ENCODE measurements around the gene PCLO. TPM values are rescaled to one million over a fixed set of nuclear protein-coding genes. Genes with fewer than 3 reads are reported as not detected.
"Not testable (repeated sequence)": the region's sequence is repeated elsewhere in the genome, so short reads cannot be mapped to it uniquely, and the experiment has no call there.

The PCLO gene
- total RNA-seq, 3 donors from 2014 or later: 5.3 to 20.9 (median 5.9) TPM

DNA sequence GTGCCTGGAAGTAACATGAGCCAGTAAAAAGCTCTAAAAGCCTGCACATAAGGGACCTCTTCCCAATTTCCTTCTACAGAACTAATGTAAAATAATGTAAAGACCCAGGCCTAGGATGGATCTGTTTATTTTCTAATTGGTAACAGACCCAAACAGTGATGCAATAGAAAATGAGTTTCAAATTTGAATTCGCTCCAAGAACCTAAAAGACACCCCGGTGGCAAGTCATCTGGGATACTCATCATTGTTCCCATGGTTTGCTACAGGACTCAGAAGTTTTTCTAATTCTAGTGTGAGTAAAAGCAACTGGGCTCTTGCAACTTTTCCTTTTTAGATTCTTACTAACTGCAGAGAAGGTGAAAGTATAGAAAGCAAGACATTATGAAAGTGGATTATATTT, 447.8 kb downstream of the PCLO start:
- Histone ChIP-seq H3K4me3 (no peak overlapping the region), H3K9me3 (no peaks in the 10 kb centered on the region), H3K27ac (no peak overlapping the region), H3K36me3 (no peaks in the 10 kb centered on the region), H3K27me3 (no peaks in the 10 kb centered on the region), H3K4me1 (no peaks in the 10 kb centered on the region)
- no peak for DNase-seq (ENCODE audit: low spot score in 2 of 2)
- TF ChIP-seq, protein P1, sequence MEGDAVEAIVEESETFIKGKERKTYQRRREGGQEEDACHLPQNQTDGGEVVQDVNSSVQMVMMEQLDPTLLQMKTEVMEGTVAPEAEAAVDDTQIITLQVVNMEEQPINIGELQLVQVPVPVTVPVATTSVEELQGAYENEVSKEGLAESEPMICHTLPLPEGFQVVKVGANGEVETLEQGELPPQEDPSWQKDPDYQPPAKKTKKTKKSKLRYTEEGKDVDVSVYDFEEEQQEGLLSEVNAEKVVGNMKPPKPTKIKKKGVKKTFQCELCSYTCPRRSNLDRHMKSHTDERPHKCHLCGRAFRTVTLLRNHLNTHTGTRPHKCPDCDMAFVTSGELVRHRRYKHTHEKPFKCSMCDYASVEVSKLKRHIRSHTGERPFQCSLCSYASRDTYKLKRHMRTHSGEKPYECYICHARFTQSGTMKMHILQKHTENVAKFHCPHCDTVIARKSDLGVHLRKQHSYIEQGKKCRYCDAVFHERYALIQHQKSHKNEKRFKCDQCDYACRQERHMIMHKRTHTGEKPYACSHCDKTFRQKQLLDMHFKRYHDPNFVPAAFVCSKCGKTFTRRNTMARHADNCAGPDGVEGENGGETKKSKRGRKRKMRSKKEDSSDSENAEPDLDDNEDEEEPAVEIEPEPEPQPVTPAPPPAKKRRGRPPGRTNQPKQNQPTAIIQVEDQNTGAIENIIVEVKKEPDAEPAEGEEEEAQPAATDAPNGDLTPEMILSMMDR (IDR thresholded peaks at IDR 0.05): no peak
- no peak for TF ChIP-seq POLR2A (IDR thresholded peaks at IDR 0.05)
- TF ChIP-seq POLR2AphosphoS5 (IDR thresholded peaks at IDR 0.05): no peak
- intact Hi-C loops (cut with DNase I; ENCODE audit: low total_unique reads): loop anchor here (5.0 kb wide), 1 partner anchor 1088 kb away; no protein-coding TSS in a partner anchor

- Histone ChIP-seq H3K36me3 (no peaks in the 10 kb centered on the region), H3K9me3 (no peaks in the 10 kb centered on the region), H3K4me1 (no peaks in the 10 kb centered on the region), H3K27me3 (no peaks in the 10 kb centered on the region), H3K27ac (no peak overlapping the region), H3K4me3 (no peak overlapping the region)
- intact Hi-C loops (cut with DNase I; ENCODE audit: low total_unique reads): loop anchor here (5.0 kb wide), 1 partner anchor 1086 kb away; no protein-coding TSS in a partner anchor
- DNase-seq (ENCODE audit: low spot score in 2 of 2): no peak
- TF ChIP-seq, protein P1 (IDR thresholded peaks at IDR 0.05): no peak
- TF ChIP-seq POLR2AphosphoS5 (IDR thresholded peaks at IDR 0.05) (no peak), POLR2A (IDR thresholded peaks at IDR 0.05) (no peak)
These were observed 449.2 kb downstream of the PCLO start for GRCh38 chr7:82713506-82713905.

DNA sequence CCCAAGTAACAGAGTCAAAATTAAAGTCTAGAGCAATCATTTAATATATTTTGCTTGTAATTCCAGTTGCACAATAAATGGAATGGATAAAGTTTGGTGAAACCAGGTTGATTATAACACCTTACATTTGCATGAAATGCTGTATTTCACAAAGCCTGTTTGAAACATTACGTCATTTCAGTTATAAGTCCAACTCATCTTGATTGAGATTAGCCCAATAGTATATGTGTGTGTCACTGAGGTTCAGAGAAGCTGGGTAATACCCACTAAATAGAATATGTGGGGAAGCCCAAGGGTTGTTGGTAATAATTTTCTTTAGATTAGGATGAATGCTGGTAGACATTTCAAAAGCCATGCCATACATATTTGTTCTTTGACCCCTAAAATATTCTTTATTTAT, 456.3 kb downstream of the PCLO start:
- H3K4me3 ChIP-seq; intact Hi-C loops (cut with DNase I; ENCODE audit: low total_unique reads); H3K4me1 ChIP-seq; H3K27ac ChIP-seq; H3K27me3 ChIP-seq; H3K36me3 ChIP-seq; DNase-seq (ENCODE audit: low spot score in 2 of 2); H3K9me3 ChIP-seq: not testable (repeated sequence)

DNA sequence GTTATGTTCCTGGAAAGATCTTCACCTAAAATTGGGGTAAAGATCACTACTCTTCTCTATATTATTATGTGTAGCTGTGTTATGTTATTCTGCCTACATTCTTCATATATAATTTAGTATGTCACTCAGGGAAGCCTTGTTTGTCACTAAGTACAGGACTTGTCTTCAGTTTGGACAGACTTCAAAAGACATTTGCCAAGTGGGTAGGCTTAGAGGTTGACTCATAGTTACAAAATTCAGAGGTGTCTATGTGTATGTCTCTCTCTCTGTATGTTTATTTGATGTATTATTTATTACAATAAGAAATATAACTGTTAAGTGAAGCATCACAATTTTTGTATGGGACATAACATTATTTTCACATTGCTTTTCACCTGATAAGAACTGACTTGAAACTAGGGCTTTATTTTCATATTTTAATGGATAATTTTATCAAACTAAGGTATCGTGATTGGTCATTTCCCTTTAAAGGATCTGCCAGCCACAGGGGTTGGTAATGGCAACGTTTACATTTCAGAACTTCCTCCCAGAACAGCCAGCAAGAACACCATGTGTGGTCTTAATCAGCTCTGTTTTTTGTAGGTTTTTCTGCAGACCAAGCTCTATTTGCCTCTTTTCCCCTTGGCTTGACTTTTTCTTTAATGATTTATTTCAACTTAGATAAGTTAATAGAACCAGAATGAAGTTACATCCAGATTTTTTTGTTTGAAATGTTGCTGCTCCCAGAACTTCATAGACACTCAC, 457.0 kb downstream of the PCLO start:
- intact Hi-C loops (cut with DNase I; ENCODE audit: low total_unique reads): no loop called here
- no peaks in the 10 kb centered on the region for H3K27me3 ChIP-seq
- H3K36me3 ChIP-seq: no peaks in the 10 kb centered on the region
- no peak for DNase-seq (ENCODE audit: low spot score in 2 of 2)
- H3K4me3 ChIP-seq: no peak overlapping the region
- no peak overlapping the region for H3K27ac ChIP-seq
- H3K4me1 ChIP-seq: no peaks in the 10 kb centered on the region
- no peaks in the 10 kb centered on the region for H3K9me3 ChIP-seq
- TF ChIP-seq POLR2AphosphoS5 (IDR thresholded peaks at IDR 0.05) (no peak), POLR2A (IDR thresholded peaks at IDR 0.05) (no peak)
- TF ChIP-seq, protein P1 (IDR thresholded peaks at IDR 0.05): no peak

DNA sequence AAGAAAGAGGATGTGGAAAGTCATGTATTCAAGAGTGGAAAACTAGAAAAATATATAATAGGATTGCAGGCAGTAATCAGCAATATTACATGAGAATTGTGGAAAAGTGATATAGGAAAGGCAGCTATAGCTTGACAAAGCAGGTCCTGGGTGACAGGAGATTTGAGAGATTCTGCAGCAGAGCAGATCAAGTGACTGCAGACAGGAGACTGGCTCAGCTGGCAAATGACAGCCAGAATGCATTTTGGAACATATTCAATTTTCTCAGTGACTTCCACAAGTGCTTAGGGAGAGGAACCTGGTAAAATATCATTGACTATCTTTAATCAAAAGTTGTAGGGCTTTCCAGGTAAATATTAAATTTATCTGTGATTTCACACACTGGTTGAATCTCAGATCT, 458.6 kb downstream of the PCLO start:
- Histone ChIP-seq H3K27me3 (no peaks in the 10 kb centered on the region), H3K4me3 (no peak overlapping the region), H3K4me1 (no peaks in the 10 kb centered on the region), H3K27ac (no peak overlapping the region), H3K36me3 (no peaks in the 10 kb centered on the region), H3K9me3 (no peaks in the 10 kb centered on the region)
- DNase-seq (ENCODE audit: low spot score in 2 of 2): no peak
- TF ChIP-seq POLR2A (IDR thresholded peaks at IDR 0.05): no peak
- TF ChIP-seq POLR2AphosphoS5 (IDR thresholded peaks at IDR 0.05): no peak
- TF ChIP-seq, protein P1 (IDR thresholded peaks at IDR 0.05): no peak
- intact Hi-C loops (cut with DNase I; ENCODE audit: low total_unique reads): no loop called here
